Panc1 (cell line): Measurements from ENCODE around the gene NBPF1. TPM values are rescaled to one million over a fixed set of nuclear protein-coding genes. Genes with fewer than 3 reads are reported as not detected.
A peak's percentile ranks its signal among the peaks of the same experiment; 100 is the strongest.
"Not testable (repeated sequence)": the region's sequence is repeated elsewhere in the genome, so short reads cannot be mapped to it uniquely, and the experiment has no call there.

Experiments
- ATAC-seq: fragments of 200-7000 bp; cut with Tn5 transposase; 2 replicates; pipeline ENCODE4 v1.9.1; 2020; ENCODE audit warnings: mild to moderate bottlenecking, moderate library complexity
- BruUV-seq: library from RNA; stranded (reverse); fragments of 400-500 nt; replicated peaks from 2 replicates; lab custom pipeline; 2021; lab: Mats Ljungman, UMichigan
- CTCF ChIA-PET: fragments of 300-600 bp; sonication (Branson Sonifier 250); formaldehyde crosslinking; loops from one replicate; lab custom pipeline; 2022; ENCODE audit warnings: antibody characterized with exemption; lab: Charles Lee
- POLR2A ChIA-PET: fragments of 300-600 bp; sonication (Branson Sonifier 250); formaldehyde crosslinking; loops from one replicate; lab custom pipeline; 2022; ENCODE audit warnings: antibody characterized with exemption; lab: Charles Lee
- DNase-seq: peaks from one replicate; pipeline ENCODE4 v3.0.0-alpha.2; 2010; ENCODE audit warnings: low read depth, low spot score
- H3K27ac ChIP-seq: 2 replicates; pipeline ENCODE4 v1.5.1; 2011; ENCODE audit warnings: mild to moderate bottlenecking, low read length, inconsistent platforms
- H3K27me3 ChIP-seq: fragments of 200-500 bp; sonication (Bioruptor generic); 2 replicates; pipeline ENCODE4 v1.6.0; 2014; ENCODE audit warnings: low read length, inconsistent platforms; ENCODE audit not compliant: control insufficient read depth, insufficient read depth
- H3K36me3 ChIP-seq: fragments of 200-500 bp; sonication (Bioruptor generic); 2 replicates; pipeline ENCODE4 v1.5.1; 2014; ENCODE audit warnings: inconsistent platforms, mild to moderate bottlenecking, low read length, moderate library complexity; ENCODE audit not compliant: control insufficient read depth, insufficient read depth
- H3K4me1 ChIP-seq: 2 replicates; pipeline ENCODE4 v1.5.1; 2011; ENCODE audit warnings: inconsistent platforms, mild to moderate bottlenecking, low read length, moderate library complexity; ENCODE audit not compliant: control insufficient read depth, insufficient read depth
- H3K4me3 ChIP-seq, 2 experiments: 2 replicates each; pipeline ENCODE4 v1.5.1; 2011 to 2012; ENCODE audit warnings: low read depth in 2 of 2, low read length in 2 of 2, mild to moderate bottlenecking in 2 of 2, inconsistent platforms in 1 of 2, moderate library complexity in 1 of 2
- H3K9me3 ChIP-seq: fragments of 200-500 bp; sonication (Bioruptor generic); 2 replicates; pipeline ENCODE4 v1.5.1; 2014; ENCODE audit warnings: low read depth, mild to moderate bottlenecking, inconsistent platforms, low read length, moderate library complexity; ENCODE audit not compliant: control insufficient read depth, insufficient read depth
- POLR2AphosphoS5 ChIP-seq: IDR thresholded peaks from 2 replicates; pipeline ENCODE4 v1.6.1; 2012; ENCODE audit warnings: mild to moderate bottlenecking, low read depth, low read length, moderate library complexity
- TCF7L2 ChIP-seq: IDR thresholded peaks from 2 replicates; pipeline ENCODE4 v1.6.1; 2011; ENCODE audit warnings: mild to moderate bottlenecking, low read depth, low read length, inconsistent platforms
- in situ Hi-C: cut with HindIII; loops from 2 replicates; pipeline ENCODE4 v1.10.0; 2016; ENCODE audit warnings: low sequenced_read_pairs, low pct_unique_long_range_greater_than_20kb
- intact Hi-C: fragments of 100-400 bp; cut with micrococcal nuclease; formaldehyde crosslinking; loops from one replicate; pipeline ENCODE4 v1.10.0; 2022; ENCODE audit not compliant: unreplicated experiment
- total RNA-seq: library from RNA; stranded (reverse); gene quantifications from one replicate; pipeline ENCODE4 v1.2.1, GENCODE V29; 2021; ENCODE audit not compliant: unreplicated experiment

The NBPF1 gene
- total RNA-seq, 1 experiment from 2014 or later = 73.2 TPM

DNA sequence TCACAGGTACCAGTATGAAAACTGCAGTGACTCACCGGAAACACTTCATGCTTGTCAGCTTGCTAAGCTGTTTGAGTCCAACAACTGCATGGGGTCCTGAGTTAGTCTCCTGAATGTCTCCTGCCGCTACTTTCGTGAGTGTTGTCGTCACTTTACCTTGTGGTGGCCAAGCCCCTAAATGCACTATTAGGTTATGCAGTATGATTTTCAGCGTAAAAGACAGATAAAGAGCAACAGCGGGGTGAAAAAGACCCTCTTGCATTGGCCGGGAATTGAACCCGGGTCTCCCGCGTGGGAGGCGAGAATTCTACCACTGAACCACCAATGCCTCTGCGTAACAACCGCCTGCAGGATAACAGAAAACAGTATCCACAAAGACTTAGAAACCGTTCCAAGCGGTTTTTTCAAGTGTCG lies 67.7 kb downstream of the NBPF1 start:
- POLR2A ChIA-PET, in situ Hi-C loops, H3K27me3 ChIP-seq, intact Hi-C loops, H3K4me1 ChIP-seq, BruUV-seq, H3K36me3 ChIP-seq, H3K9me3 ChIP-seq, CTCF ChIA-PET: not testable (repeated sequence)
- peak; percentile 99 for DNase-seq
- TF ChIP-seq TCF7L2 (0 out of 2 replicates have a peak, but pooled peaks have one; percentile 53), POLR2AphosphoS5 (peak; percentile 42; the same call in 1 of the 2 replicates)
- ATAC-seq = peak; percentile 97
- peak overlapping the region; percentile 17 to 36; a peak in 3 of 4 replicates for H3K4me3 ChIP-seq
- H3K27ac ChIP-seq = peak overlapping the region; percentile 51; the same call in 1 of the 2 replicates

GRCh38 chr1:16540421-16540893 lies 72.9 kb downstream of the NBPF1 start:
- POLR2A ChIA-PET, H3K27ac ChIP-seq, H3K4me1 ChIP-seq, H3K36me3 ChIP-seq, CTCF ChIA-PET, H3K9me3 ChIP-seq, H3K4me3 ChIP-seq, intact Hi-C loops, in situ Hi-C loops, H3K27me3 ChIP-seq, BruUV-seq, ATAC-seq, DNase-seq: not testable (repeated sequence)

- DNase-seq, ATAC-seq, intact Hi-C loops, H3K36me3 ChIP-seq, H3K9me3 ChIP-seq, H3K4me1 ChIP-seq, H3K27ac ChIP-seq, BruUV-seq, in situ Hi-C loops, H3K27me3 ChIP-seq, POLR2A ChIA-PET, H3K4me3 ChIP-seq, CTCF ChIA-PET: not testable (repeated sequence)
These were observed 75.8 kb downstream of the NBPF1 start for GRCh38 chr1:16537528-16537927.

- BruUV-seq, DNase-seq, H3K4me1 ChIP-seq, H3K27ac ChIP-seq, H3K27me3 ChIP-seq, POLR2A ChIA-PET, ATAC-seq, H3K9me3 ChIP-seq, H3K36me3 ChIP-seq, H3K4me3 ChIP-seq, in situ Hi-C loops, CTCF ChIA-PET, intact Hi-C loops: not testable (repeated sequence)
These were observed 76.6 kb downstream of the NBPF1 start for GRCh38 chr1:16536796-16537195.

DNA sequence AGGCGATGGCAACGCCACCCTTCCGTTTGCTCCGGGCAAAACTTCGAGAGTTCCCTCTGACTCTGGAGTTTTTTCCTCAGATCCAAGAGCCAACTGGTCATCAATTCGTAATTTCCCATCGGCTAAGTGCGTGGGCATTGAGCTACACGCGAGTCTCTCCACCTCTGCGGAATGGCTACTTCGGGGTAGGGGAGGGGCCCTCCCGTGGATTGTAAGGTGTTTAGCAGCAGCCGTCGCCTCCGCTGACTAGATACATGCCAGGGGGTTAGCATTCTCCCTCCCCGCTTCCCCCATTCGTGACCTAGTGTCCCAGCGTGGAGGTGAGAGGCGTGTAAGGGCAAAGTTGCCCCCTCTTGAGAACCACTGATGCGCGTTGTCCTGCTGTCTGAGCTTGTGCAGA lies 77.5 kb downstream of the NBPF1 start:
- intact Hi-C loops, H3K36me3 ChIP-seq, CTCF ChIA-PET, H3K27ac ChIP-seq, POLR2A ChIA-PET, H3K27me3 ChIP-seq, DNase-seq, in situ Hi-C loops, H3K9me3 ChIP-seq, BruUV-seq, H3K4me3 ChIP-seq, H3K4me1 ChIP-seq, ATAC-seq: not testable (repeated sequence)

DNA sequence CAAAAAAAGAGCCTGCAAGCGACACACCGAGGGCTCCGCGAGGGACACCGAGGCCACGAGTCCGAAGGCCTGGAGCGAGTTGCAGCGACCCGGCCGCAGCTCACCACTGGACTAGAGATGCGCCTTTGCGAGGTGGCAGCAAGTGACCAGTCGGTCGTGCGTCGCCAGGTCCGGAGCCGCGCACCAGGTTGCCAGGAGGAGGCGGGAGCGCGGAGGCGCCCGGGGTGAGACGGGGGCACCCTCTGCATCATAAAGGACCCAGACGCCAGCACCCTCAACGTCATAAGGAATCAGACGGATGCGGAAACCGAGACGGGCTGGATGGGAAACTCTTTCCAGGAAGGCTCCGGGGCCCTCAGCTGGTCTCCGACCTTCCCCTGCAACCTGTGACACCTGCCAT lies 77.9 kb downstream of the NBPF1 start:
- not testable (repeated sequence) for H3K4me3 ChIP-seq

GRCh38 chr1:16534829-16535456 lies 78.4 kb downstream of the NBPF1 start:
- H3K9me3 ChIP-seq, H3K36me3 ChIP-seq, H3K4me1 ChIP-seq, in situ Hi-C loops, H3K27me3 ChIP-seq, POLR2A ChIA-PET, CTCF ChIA-PET, intact Hi-C loops, H3K27ac ChIP-seq: not testable (repeated sequence)
- TSS peak; percentile 100 for BruUV-seq
- H3K4me3 ChIP-seq = peak overlapping the region; percentile 34 to 48; a peak in 3 of 4 replicates
- DNase-seq (peak; percentile 94), ATAC-seq (peak; percentile 98)

More for the DNA sequence above, 77.9 kb downstream of the NBPF1 start:
- POLR2A ChIA-PET, H3K36me3 ChIP-seq, intact Hi-C loops, DNase-seq, BruUV-seq, H3K9me3 ChIP-seq, H3K27ac ChIP-seq, in situ Hi-C loops, H3K27me3 ChIP-seq, H3K4me1 ChIP-seq, CTCF ChIA-PET: not testable (repeated sequence)
- ATAC-seq = peak; percentile 10
